ENCODE results near the gene KRTAP10-6. TPM values are rescaled to one million over a fixed set of nuclear protein-coding genes. Genes with fewer than 3 reads are reported as not detected.

KRTAP10-6 gene
- total RNA-seq, 1 experiment from 2014 or later = not detected

DNA sequence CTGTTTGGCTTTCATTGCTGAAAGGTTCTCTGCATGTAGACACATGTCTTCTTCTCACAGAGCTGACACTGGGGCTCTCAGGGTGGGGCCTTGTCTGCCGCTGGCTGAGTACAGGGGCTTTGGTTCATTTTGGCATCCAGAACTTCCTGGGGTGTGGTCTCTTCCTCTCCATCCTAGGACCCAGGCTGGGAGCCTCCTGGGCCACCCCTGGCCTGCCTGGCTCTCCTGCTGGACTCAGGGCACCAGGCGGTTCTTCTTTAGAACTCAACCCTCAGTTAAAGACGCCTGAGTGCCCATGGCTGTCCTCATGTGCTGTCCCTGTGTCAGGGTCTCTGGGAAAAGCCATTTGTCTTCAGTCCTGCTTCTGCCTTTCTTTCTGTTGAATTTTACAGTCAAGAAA lies 6.4 kb downstream of the KRTAP10-6 start:
- Histone ChIP-seq H3K9me2 (ENCODE audit: insufficient read depth) (no peaks in the 10 kb centered on the region), H3K27me3 (ENCODE audit: insufficient read depth, low read length) (peaks cover 25% of the 10 kb centered on the region), H3K27ac (ENCODE audit: low read depth, low read length) (no peak overlapping the region), H3K4me3 (replicated peaks in 1 of 2; ENCODE audit: low read depth in 1 of 2, low read length in 2 of 2) (no peak overlapping the region), H3K79me2 (ENCODE audit: insufficient read depth, low read length) (no peaks in the 10 kb centered on the region), H3K4me1 (ENCODE audit: control insufficient read depth in 1 of 2, insufficient read depth in 2 of 2, low read length in 2 of 2) (no peaks in the 10 kb centered on the region), H3K36me3 (ENCODE audit: control insufficient read depth in 1 of 2, insufficient read depth in 2 of 2, low read length in 2 of 2) (no peaks in the 10 kb centered on the region), H3K9ac (ENCODE audit: low read length) (no peak overlapping the region), H3K9me3 (ENCODE audit: control insufficient read depth in 1 of 2, insufficient read depth in 1 of 2, low read depth in 1 of 2, low read length in 2 of 2) (no peaks in the 10 kb centered on the region), H3K4me2 (ENCODE audit: low read length) (no peak overlapping the region), H2AFZ (ENCODE audit: low read depth, low read length, poor library complexity, severe bottlenecking) (no peak overlapping the region), H4K20me1 (ENCODE audit: insufficient read depth) (no peaks in the 10 kb centered on the region)
- ChIA-PET POLR2A (no interaction called here), RAD21 (ENCODE audit: low non-redundant PET in 1 of 2, low total read pairs in 2 of 2, uncharacterized antibody in 2 of 2, unreplicated experiment in 2 of 2) (no interaction called here), CTCF (no interaction called here)
- no peak for ATAC-seq
- intact Hi-C loops (cut with micrococcal nuclease) = no loop called here
- no TSS peak for BruUV-seq (replicated peaks)
- no peak for DNase-seq (ENCODE audit: low read depth, low spot score)
- TF ChIP-seq ZBTB33 (IDR thresholded peaks at IDR 0.05; ENCODE audit: extremely low read depth, insufficient replicate concordance, low read length) = no peak
- no peak for TF ChIP-seq MAX (IDR thresholded peaks at IDR 0.05)

DNA sequence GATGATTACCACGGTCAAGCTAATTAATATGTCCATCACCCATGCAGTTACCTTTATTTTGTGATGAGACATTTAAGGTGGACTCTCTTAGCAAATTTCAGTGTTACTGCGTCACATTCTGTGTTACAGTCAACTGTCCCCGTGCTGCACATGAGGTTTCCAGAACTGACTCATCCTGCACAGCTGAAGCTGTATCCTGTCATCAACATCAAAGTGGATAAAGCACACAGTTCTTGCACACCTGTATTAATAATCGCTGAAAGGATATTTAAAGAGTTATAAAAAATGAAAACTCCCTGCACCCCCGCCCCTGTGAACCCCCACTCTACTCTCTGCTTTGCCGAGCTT lies 8.5 kb downstream of the KRTAP10-6 start:
- ChIA-PET CTCF (no interaction called here), RAD21 (ENCODE audit: low non-redundant PET in 1 of 2, low total read pairs in 2 of 2, uncharacterized antibody in 2 of 2, unreplicated experiment in 2 of 2) (no interaction called here), POLR2A (no interaction called here)
- Histone ChIP-seq H3K79me2 (ENCODE audit: insufficient read depth, low read length) (no peaks in the 10 kb centered on the region), H3K4me2 (ENCODE audit: low read length) (no peak overlapping the region), H3K36me3 (ENCODE audit: control insufficient read depth in 1 of 2, insufficient read depth in 2 of 2, low read length in 2 of 2) (no peaks in the 10 kb centered on the region), H3K27me3 (ENCODE audit: insufficient read depth, low read length) (peaks cover 25% of the 10 kb centered on the region), H4K20me1 (ENCODE audit: insufficient read depth) (no peaks in the 10 kb centered on the region), H3K27ac (ENCODE audit: low read depth, low read length) (no peak overlapping the region), H3K9ac (ENCODE audit: low read length) (no peak overlapping the region), H3K4me1 (ENCODE audit: control insufficient read depth in 1 of 2, insufficient read depth in 2 of 2, low read length in 2 of 2) (no peaks in the 10 kb centered on the region), H3K4me3 (replicated peaks in 1 of 2; ENCODE audit: low read depth in 1 of 2, low read length in 2 of 2) (no peak overlapping the region), H2AFZ (ENCODE audit: low read depth, low read length, poor library complexity, severe bottlenecking) (no peak overlapping the region), H3K9me2 (ENCODE audit: insufficient read depth) (no peaks in the 10 kb centered on the region), H3K9me3 (ENCODE audit: control insufficient read depth in 1 of 2, insufficient read depth in 1 of 2, low read depth in 1 of 2, low read length in 2 of 2) (no peaks in the 10 kb centered on the region)
- no TSS peak for BruUV-seq (replicated peaks)
- no peak for DNase-seq (ENCODE audit: low read depth, low spot score)
- no peak for ATAC-seq
- intact Hi-C loops (cut with micrococcal nuclease) = no loop called here
- no peak for TF ChIP-seq ZFX (IDR thresholded peaks at IDR 0.05)
- no peak for TF ChIP-seq EZH2phosphoT487 (IDR thresholded peaks at IDR 0.05; ENCODE audit: borderline replicate concordance)
- TF ChIP-seq EGR1 (IDR thresholded peaks at IDR 0.05; ENCODE audit: low read depth) = no peak
- no peak for TF ChIP-seq FOSL1 (IDR thresholded peaks at IDR 0.05; ENCODE audit: low read depth)
- TF ChIP-seq RAD21 (IDR thresholded peaks at IDR 0.05; ENCODE audit: low read depth) = no peak

All from HCT116 (cell line).